VCaP (cell line): Measurements from ENCODE around the gene AGTR1.
"Not testable (repeated sequence)": the region's sequence is repeated elsewhere in the genome, so short reads cannot be mapped to it uniquely, and the experiment has no call there.

Experiments
- H3K27ac ChIP-seq: fragments of 450-650 bp; 2 replicates; pipeline ENCODE4 v1.5.1; 2017
- CTCF ChIP-seq: fragments of 450-650 bp; conservative IDR thresholded peaks from 2 replicates; pipeline ENCODE4 v1.5.1; 2017; ENCODE audit warnings: mild to moderate bottlenecking, moderate library complexity

AGTR1 gene

GRCh38 chr3:148778926-148779325 lies 81.2 kb downstream of the AGTR1 start:
- no peak overlapping the region for H3K27ac ChIP-seq
- no peak for TF ChIP-seq CTCF

GRCh38 chr3:148785026-148785425 lies 87.3 kb downstream of the AGTR1 start:
- not testable (repeated sequence) for H3K27ac ChIP-seq

DNA sequence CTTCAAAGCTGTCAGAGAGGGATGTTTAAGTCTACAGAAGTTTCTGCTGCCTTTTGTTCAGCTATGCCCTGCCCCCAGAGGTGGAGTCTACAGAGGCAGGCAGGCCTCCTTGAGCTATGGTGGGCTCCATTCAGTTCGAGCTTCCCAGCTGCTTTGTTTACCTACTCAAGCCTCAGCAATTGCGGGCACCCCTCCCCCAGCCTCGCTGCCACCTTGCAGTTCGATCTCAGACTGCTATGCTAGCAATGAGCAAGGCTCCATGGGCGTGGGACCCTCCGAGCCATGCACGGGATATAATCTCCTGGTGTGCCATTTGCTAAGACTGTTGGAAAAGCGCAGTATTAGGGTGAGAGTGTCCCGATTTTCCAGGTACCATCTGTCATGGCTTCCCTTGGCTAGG lies 88.5 kb downstream of the AGTR1 start:
- not testable (repeated sequence) for H3K27ac ChIP-seq

GRCh38 chr3:148789146-148789545 lies 91.4 kb downstream of the AGTR1 start:
- no peak for TF ChIP-seq CTCF
- no peak overlapping the region for H3K27ac ChIP-seq

DNA sequence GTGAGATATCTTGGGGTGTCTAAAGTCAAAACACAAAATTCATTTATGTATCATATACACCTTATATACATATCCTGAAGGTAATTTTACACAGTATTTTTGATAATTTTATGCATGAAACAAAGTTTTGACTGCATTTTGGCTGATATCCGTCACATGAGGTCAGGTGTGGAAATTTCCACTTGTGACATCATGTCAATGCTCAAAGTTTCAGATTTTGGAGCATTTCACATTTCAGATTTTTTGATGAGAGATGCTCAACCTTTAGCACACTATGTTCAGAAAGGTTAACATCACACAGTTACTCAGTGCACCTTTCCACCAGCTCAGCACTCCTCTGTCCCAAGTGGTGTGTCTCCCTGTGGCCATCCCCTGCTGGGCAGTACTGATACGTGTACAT lies 92.2 kb downstream of the AGTR1 start:
- no peak for TF ChIP-seq CTCF
- no peak overlapping the region for H3K27ac ChIP-seq

- TF ChIP-seq CTCF, result no peak
Observed at GRCh38 chr3:148790370-148790769, 92.7 kb downstream of the AGTR1 start.

GRCh38 chr3:148790851-148791735 lies 93.4 kb downstream of the AGTR1 start:
- no peak for TF ChIP-seq CTCF
- H3K27ac ChIP-seq, result no peak overlapping the region

More at GRCh38 chr3:148790370-148790769, 92.7 kb downstream of the AGTR1 start:
- no peak overlapping the region for H3K27ac ChIP-seq

DNA sequence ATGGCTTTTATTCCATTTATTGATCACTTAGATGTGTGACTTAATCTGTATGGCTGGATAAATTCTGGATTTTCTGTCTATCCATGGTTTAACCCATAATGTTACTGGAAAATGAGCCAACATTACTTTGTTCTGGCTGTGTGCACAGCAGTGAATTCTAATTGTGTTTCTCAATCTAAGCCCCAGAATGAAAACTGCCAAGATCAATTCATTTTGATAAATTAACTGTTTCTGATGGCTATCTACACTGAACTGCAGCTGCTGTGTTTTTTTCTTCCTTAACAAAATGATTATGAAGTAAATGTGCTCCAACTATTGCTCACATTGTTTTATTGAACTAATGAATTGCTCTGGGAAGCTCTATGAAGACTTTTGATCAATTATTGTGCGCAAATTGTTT lies 94.2 kb downstream of the AGTR1 start:
- no peak for TF ChIP-seq CTCF
- no peak overlapping the region for H3K27ac ChIP-seq
